ENCODE results near the gene TMEM114. TPM values are rescaled to one million over a fixed set of nuclear protein-coding genes. Genes with fewer than 3 reads are reported as not detected.

Gene TMEM114
- not detected for total RNA-seq

DNA sequence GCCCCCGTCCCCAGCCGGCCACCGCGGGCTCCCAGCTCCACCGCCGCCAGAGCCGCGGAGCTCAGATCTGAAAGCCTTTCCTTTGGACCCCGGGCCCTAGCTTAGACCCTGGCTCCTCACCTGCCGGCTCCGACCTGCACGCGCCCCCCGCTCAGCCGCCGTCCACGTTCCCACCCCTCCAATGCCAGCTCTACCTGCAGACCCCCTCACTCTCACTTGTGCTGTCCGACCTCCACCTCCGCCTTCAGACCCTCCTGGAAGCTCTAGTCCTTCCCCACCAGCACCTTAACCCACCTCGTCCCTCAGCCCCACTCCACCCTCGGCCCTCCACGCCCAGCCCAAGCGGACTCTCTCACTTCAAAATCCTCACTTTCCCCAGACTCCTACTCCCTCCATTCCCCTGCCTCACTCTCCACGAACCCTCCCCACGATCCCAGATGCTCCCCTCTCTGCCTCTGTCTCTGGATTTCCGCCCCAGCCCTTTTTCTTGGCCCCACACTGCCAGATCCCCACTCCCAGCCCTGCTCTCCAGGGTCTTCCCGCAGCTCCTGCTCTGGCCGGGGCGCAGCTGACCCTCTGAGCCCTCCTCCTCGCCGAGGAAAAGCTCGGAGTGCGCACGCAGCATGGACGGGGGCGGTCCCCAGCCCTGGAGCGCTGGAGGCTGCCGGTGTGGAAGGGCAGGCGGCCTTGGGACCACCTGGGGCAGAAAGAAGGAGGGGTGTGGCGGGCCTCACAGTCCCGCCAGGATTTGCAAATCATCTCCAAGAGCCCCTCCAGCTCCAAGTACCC, at the start of gene TMEM114:
TMEM114 (minus strand) TSS at position 612 of the 789 bp plus-strand sequence. CDS start 673 bp downstream, outside the sequence.

DNA sequence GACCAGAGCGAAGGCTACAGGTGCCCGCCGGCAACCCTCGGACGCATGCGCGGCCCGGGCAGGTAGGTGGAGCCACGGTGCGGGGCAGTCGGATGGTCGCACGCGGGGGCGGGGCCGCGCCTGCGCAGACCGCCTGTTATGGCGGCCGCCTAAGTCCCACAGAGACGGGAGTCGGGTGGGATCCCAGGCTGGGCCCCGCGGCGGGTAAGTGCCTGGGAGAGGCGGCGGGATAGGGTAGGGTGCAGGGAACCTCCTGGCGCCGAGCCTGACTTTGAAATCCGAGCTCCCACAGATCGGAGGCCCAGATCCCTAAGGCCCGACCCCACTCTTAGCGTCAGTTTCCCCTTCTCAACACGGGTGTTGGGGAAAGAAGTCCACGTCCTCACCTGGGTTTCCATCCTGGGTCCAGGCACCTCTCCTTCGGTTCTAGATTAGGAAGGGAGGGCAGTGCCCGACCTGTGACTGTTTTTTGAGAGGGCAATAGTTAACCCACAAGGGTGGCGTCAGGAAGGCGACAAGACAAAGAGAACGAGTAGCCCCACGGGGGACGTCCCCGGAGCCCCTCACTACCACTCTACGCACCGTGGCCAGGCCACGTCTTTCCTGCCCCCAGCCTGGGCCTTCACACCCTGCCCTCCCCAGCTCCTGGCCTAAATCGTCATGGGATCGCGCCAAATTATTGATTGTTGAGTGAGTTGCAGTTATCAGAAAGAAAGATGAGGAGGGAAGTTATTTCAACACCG, 31.4 kb upstream of the TMEM114 start, which contains the start of gene METTL22:
METTL22 (plus strand) TSS at position 127 of the 743 bp plus-strand sequence. CDS start 3,968 bp downstream, outside the sequence.

Other genes with a start within 250 kb of the TMEM114 start
- gene METTL22, start 31.2 kb upstream of the TMEM114 start, total RNA-seq = 31.9 TPM
- gene ABAT, start 84.1 kb upstream of the TMEM114 start, total RNA-seq = 119 TPM
- gene TMEM186, start 207.1 kb upstream of the TMEM114 start, total RNA-seq = 4.7 TPM
- gene PMM2, start 207.3 kb upstream of the TMEM114 start, total RNA-seq = 14.7 TPM

Measured in parietal lobe (tissue), 1 donor.